Stimulated activated CD4-positive, alpha-beta T cell treated with anti-CD3 and anti-CD28 coated beads, Interleukin-4, amount 100 ng/mL, for 48 hours (primary cell): Measurements from ENCODE around the gene PPP6C.
"Not testable (repeated sequence)": the region's sequence is repeated elsewhere in the genome, so short reads cannot be mapped to it uniquely, and the experiment has no call there.

Experiments
- DNase-seq, 2 donors: peaks; one replicate each; pipeline ENCODE4 v3.0.0-alpha.2; 2020; ENCODE audit warnings: low read depth in 2 of 2

PPP6C gene

DNA sequence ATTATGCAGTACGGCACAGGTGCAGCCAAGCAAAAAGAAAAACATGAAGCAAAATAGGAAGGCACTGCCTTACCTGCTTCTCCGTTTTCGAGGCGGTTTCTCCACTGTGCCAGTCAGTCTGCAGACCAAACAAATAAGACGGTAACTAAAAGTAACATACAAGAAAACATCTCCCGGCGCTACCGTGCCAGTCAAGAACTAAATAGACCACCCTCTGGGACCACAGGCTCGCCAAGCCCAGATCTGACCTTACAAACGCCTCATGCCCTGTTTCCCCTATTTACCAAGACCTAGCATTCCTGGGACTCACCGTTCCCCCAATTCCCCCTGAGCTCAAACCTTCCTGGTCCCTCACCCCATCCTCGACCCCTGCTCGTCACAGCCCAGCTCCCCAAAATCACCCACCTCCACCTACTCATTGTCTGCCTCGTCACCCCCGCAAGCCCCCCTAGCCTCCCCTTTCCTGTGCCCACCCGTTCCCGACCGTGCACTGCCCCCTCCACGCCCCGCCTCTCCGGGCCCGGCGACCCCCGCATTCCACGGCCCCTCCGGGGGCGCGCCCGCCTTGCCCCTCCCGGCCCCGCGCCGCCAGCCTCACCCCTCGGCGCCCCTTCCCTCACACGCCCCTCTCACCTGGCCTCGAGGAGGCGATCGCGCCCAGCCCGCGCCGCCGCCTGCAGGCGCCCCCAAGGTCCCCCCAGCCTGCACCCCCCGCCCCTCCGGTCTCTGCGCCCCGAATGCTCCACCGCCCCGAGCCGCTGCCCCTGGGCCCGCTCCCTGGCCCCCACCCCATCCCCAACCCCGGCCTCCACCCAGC is 46.8 kb downstream of the PPP6C start:
- DNase-seq: peak in 1 of 2 donors; percentile 14

DNA sequence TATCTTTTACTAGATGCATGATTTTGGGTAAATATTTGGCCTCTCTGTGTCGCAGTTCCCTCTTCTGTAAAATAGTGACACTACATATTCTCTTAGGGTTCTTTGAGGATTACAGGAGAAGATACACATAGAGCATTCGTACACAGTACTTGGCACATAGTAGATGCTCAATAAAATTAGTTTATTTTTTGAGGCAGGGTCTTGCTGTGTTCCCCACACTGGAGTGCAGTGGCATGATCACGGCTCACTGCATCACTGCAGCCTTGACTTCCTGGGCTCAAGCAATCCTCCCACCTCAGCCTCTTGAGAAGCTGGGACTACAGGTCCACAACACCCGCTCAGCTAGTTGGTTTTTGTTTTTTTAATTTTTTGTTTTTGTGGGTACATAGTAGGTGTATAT is 47.9 kb downstream of the PPP6C start:
- no peak for DNase-seq

DNA sequence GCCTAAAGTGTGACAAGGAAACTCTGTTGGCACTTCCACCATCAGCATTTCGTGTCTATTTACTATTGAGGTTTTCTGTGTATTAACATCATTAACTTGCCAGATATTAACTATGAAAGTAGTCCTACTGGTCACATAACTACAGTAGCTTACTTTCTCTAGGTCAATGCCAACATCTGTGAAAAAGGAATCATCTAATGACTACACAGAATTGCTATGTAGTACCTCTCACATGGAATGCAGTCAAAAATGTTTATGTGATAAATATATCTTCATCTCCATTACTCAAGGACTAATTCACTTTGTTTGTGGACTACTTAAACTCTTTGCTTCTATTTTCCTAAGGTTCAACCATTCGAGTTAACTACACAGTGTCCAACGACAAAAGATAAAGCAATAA is 48.4 kb downstream of the PPP6C start:
- no peak for DNase-seq

DNA sequence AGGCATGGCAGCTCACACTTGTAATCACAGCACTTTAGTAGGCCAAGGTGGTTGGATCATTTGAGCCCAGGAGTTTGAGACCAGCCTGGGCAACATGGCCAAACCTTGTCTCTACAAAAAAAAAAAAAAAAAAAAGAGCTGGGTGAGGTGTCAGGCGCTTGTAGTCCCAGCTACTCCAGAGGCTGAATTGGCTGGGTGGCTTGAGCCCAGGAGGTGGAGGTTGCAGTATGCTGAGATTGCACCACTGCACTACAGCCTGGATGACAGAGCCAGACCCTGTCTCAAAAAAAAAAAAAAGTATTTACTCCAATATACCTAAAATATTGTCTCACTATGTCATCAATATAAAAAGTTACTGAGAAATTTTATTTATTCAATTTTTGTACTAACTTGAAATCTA is 49.0 kb downstream of the PPP6C start:
- no peak for DNase-seq

DNA sequence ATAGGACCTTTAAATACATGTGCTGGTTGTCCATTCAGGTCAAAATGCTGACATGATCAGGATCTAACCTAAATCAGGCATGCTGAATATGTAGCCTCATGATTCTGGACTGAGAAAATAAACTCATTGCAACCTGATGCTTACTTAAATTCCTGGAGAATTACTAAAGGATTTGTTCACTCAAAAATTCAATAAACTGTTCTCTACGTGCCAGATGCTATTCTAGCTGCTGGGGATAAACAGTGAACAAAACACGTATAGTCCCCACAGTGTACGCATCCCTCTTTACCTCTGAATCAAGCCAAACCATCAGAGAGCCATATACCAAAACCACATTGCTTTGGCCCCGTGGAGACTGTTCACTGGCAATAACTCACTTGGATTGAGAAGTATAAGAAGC is 52.4 kb downstream of the PPP6C start:
- DNase-seq: no peak

DNA sequence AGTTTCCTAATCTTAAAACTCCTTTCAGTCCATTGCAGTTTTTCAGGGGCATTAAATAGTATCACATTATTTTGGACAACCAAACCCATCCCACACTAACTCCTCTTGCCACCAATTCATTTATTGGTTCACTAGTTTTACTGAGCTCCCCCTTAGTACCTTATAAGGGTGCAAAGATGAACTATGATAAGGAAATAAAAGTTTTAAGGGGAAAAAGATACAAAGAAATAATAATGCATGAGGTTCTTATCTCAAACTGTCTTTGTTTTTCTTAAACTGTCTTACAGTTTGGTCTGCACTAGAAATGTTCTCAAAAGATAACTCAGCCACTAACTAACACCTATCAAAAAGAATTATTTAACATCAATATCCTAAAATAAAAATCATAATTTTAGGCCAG is 54.6 kb downstream of the PPP6C start:
- no peak for DNase-seq

DNA sequence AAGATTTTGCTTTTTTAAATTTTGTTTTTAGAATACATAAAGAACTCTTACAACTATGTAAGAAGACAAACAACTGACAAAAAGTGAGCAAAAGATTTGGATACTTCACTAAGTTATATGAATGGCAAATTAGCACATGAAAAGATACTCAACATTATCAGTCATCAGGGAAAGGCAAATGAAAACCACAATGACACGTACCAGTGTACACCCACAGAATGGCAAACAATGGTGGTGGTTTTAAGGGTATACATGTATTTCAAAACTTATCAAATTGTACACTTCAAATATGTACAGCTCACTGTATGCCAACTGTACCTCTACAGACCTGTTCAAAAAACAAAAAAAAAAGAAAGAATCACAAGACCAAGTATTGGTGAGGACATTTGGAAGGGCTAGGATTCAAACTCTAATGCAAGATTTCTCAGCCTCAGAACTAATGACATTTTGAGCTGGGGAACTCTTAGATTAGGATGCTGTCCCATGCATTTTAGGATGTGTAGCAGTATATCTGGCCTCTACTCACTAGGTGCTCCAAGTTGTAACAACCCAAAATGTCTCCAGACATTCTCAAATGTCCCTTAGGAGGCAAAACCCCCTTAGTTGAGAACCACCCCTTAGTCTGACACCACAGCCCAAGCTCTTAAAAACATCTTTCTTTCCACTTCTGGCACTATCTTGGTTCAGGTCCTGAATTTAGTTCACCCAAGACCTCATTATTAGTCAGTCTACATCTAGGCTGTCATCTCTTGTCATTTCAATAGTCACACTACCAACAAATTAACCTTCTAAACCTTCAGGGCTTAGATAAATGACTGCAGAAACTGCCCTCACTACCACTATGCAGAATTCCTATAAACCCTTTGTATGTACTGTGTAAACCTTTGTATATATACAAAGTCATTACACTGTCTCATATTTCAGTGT is 55.9 kb downstream of the PPP6C start:
- DNase-seq: no peak

DNA sequence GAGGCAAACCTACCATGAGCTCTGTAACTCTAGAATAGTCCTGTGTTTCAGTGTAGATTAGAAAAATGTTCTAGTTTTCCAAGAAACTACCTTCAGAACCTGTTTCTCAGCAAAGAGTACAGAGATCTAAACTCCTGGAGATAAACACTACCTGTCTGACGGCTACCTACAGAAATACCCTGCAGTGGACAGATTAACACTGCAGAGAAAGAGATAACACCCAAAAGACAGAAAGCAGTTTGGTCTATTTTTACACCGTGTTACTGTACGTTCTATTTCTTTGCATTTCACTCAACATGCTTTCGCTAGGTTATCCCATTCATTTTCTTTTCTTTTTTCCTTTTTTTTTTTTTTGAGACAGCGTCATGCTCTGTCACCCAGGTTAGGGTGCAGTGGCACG is 57.8 kb downstream of the PPP6C start:
- no peak for DNase-seq

DNA sequence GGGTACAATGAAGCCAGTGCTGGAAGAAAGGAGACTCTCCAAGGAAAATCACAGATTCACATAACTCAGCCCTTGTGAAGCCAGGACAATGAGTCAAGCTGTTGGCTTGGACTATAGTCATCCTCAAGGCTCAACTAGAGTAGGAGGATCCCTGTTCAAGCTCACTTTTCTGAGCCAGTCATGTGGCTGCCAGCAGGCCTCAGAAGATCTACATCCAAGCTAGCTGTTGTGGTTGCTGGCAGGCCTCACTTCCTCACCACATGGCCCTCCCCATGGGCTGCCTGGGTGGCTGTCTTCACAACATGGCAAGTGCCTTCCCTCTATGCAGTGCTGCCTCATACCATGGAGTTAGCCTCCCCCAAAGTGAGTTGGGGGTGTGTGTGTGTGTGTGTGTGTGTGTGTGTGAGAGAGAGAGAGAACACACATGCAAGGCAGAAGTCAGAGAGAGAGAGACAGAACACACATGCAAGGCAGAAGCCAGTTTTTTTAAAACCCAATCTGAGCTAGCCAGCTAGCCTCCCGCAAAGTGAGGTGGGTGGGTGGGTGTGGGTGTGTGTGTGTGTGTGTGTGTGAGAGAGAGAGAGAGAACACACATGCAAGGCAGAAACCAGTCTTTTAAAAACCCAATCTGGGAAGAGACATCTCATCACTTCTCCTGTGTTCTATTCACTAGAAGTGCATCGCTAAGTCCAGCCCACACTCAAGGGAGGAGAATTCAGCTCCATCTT is 63.4 kb downstream of the PPP6C start:
- peak; percentile 54 to 61 for DNase-seq

DNA sequence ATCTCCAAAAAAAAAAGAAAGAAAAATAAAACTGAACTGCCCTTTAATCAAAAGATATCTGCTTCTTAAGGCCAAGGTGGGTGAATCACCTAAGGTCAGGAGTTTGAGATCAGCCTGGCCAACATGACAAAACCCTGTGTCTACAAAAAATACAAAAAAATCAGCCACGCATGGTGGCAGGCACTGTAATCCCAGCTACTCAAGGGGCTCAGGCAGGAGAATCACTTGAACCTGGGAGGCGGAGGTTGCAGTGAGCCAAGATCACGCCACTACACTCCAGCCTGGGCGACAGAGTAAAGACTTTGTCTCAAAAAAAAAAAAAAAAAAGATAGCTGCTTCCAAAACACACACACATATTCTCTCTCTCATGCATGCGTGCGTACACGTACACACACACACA is 64.1 kb downstream of the PPP6C start:
- no peak for DNase-seq

DNA sequence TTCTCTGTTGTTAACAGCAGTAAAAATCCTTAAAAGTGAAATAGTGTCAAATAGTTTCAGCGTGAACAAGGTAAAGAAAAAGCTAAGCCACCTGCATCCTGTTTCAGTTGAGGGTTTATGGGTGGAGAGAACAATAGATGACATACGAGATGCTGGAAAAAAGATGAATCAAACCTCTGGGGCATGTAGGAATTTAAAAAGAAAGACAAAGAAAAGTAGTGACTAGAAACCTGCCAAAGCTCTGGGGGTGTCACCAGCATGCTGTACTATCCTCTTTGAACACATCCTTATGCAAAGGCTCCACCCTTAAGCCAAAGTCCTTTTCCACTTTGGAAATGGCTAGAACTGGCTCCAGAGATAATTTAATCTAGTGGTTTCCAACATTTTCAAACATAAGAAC is 68.5 kb downstream of the PPP6C start:
- no peak for DNase-seq

DNA sequence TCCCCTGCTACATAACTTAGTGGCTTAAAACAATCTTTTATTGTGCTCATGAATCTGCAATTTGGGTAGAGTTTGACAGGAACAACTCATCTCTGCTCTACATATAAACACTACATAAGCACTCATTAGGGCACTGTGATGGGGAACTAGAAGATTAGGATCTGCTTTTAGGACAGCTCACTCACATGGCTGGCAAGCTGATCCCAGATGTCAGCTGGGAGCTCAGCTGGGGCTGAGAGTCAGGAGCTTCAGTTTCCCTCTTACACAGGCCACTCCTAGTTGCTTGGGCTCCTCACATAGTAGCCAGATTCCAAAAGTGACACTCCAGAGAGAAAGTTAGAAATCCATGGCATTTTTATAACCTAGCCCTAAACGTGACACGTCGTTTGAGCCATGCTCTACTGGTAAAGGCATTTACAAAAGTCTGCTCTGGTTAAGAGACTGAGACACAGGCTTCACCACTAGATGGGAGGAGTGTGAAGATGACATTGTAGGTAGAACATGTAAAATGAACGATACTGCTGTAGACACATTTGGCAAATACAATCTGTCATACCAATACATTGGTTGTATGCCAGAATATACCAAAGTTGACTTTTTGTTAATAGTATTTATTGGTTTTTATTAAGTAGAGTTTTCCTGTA is 69.8 kb downstream of the PPP6C start:
- no peak for DNase-seq

DNA sequence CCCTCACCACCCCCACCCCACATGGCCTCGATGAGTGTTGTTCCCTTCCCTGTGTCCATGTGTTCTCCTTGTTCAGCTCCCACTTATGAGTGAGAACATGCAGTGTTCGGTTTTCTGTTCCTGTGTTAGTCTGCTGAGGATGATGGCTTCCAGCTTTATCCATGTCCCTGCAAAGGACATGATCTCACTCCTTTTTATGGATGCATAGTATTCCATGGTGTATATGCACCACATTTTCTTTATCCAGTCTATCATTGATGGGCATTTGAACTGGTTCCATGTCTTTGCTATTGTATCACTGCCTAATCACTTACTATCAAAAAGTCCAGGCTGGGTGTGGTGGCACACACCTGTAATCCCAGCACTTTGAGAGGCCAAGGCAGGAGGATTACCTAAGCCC is 70.9 kb downstream of the PPP6C start:
- not testable (repeated sequence) for DNase-seq

DNA sequence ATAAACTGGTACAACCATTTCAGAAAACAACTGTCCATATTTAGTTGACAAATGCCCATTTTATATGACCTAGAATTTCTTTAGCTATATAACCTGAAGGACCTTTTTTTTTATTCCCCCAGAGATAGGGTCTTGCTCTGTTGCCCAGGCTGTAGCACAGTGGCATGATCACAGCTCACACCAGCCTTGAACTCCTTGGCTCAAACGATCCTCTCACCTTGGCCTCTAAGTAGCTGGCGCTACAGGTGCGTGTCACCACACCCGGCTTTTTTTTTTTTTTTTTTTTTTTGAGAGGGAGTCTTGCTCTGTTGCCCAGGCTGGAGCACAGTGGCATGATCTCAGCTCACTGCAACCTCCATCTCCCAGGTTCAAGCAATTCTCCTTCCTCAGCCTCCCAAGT is 75.1 kb downstream of the PPP6C start:
- not testable (repeated sequence) for DNase-seq

DNA sequence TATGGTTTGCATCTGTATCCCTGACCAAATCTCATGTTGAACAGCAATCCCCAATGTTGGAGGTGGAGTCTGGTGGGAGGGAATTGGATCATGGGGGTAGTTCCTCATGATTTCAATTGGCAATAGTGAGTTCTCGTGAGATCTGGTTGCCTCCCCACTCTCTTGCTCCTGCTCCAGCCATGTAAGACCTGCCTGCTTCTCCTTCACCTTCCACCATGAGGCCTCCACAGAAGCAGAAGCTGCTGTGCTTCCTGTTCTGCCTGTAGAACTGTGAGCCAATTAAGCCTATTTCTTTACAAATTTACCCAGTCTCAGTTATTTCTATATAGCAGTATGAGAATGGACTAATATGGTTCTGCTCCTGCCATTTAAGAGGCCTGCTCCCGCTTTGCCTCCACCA is 79.1 kb downstream of the PPP6C start:
- DNase-seq: no peak

DNA sequence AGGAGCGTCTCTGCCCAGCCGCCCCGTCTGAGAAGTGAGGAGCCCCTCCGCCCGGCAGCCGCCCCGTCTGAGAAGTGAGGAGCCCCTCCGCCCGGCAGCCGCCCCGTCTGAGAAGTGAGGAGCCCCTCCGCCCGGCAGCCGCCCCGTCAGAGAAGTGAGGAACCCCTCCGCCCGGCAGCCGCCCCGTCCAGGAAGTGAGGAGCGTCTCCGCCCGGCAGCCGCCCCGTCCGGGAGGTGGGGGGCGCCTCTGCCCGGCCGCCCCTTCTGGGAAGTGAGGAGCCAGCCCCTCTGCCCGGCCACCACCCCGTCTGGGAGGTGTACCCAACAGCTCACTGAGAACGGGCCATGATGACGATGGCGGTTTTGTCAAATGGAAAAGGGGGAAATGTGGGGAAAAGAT is 81.1 kb downstream of the PPP6C start:
- DNase-seq: not testable (repeated sequence)

DNA sequence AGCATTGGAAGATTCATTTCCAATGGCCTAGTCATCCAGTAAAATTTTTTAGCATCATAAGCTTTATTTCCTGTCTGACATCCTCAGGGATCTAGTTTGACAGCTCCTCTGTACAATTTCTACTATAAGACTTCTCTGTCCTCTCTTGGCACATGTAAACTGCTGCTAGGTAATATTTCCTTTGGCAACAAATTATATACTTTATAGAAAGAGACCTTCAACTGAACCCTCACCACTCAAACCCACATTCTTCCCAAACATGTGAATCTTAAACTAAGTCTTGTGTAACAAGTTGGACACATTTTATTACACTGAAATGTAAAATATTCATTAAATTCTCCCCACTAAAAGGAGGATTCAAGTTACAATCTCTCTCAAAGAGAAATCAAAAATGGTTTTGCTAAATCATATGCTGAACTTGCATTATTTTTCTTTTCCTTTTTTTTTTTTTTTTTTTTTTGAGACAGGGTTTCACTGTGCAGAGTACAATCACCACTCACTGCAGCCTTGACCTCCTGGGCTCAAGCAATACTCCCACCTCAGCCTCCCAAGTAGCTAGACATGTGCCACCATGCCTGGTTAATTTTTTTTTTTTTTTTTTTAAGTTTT is 83.2 kb downstream of the PPP6C start:
- DNase-seq: no peak

DNA sequence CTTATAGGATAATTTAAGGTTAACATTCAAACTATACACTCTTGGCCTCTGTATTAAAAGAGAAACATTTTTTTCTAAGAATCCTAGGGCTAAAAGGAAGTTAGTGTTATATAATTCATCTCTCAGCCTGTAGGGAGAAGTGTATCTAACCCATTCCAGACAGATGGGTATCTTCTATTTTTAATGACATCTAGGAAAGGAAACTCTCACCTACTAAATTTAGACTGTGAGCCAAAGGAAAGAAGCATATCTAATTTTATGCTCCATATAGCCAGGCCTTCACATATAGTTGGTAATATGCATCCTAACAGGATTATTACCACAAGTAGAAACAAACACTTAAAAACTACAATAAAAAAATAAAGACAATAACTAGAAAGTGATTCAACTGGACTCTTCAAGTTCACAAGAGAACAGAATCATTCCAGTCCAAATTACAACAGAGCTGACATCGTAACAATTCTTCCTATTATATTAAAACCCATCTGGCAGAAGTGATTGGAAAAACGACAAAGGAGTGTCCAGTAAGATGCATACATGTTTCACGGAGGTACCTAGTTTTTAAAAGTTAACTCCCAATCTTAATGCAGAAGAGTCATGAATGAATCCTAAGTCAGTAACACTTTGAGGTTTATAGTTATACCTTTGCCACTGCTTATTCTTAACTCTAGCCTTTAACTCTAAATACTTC is 85.7 kb downstream of the PPP6C start:
- DNase-seq: no peak

DNA sequence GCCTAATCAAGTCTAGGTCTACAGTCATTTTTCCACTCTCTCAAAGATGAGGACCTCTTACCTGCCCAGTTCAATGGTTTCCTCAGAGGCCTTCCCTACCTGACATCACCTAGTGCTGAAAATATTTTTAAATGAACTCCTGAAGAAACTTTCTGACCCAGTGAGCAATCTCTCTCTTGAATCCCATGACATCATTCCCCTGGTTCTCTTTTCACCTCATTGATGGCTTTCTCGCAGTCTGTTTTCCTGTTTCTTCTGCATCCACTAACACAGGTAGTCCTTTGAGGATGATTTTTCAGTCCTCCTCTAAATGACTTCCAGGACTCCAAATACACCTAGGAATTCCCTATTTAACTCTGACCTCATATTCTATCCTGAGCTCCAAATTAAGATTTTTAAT is 86.6 kb downstream of the PPP6C start:
- DNase-seq: no peak

DNA sequence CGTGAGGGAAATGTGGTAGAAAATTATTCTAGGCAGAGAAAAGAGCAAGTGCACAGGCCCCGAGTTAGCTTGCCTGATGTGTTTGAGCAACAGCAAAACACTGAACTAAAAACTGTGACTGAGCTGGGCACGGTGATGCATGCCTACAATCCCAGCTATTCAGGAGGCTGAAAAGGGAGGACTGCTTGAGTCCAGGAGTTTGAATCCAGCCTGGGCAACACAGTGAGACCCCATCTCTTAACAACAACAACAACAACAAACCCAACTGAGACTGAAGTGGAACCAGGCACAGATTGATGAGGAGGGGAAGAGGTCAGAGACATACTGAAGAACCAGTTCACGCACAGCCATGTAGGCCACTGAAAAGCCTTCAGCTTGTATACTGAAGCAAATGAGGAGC is 88.8 kb downstream of the PPP6C start:
- DNase-seq: no peak

DNA sequence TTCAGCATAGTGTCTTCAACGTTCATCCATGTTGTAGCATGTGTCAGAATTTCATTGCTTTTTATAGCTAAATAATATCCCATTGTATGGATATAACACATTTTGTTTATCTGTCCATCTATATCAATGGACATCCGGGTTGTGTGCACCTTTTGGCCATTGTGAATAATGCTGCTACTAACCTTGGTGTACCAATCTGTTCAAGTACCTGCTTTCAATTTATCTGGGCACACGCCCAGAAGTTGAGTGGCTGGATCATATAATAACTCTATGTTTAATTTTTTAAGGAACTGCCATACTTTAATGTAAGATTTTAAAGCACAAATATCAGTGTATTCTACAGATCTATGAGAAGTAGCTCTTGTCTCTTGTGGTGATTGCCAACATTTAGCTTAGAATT is 89.8 kb downstream of the PPP6C start:
- no peak for DNase-seq
